HEK293 (cell line): Measurements from ENCODE around the gene SCYL1.

Experiments used
- CTCF ChIA-PET: fragments of 350-600 bp; formaldehyde crosslinking; extraction: SDS; loops from one replicate; lab custom pipeline; 2021; ENCODE audit warnings: antibody characterized with exemption; lab: Yijun Ruan, JAX
- POLR2A ChIA-PET: fragments of 300-600 bp; formaldehyde crosslinking; extraction: SDS; loops from one replicate; lab custom pipeline; 2020; ENCODE audit warnings: antibody characterized with exemption, inconsistent platforms; lab: Yijun Ruan, JAX
- H3K27ac ChIP-seq: fragments of 200-500 bp; sonication (Bioruptor generic); 2 replicates; pipeline ENCODE4 v1.5.1; 2014; ENCODE audit warnings: low read depth, low read length, control low read depth, inconsistent platforms; ENCODE audit errors: extremely low read depth
- H3K36me3 ChIP-seq, 2 experiments: fragments of 200-500 bp in 1 of 2; sonication (Bioruptor generic) in 1 of 2; 1 replicate in 1 of 2; 2 replicates in 1 of 2; pipeline ENCODE4 v1.5.1; 2014 to 2017; ENCODE audit warnings: inconsistent platforms in 2 of 2, low read length in 2 of 2; ENCODE audit not compliant: control insufficient read depth in 2 of 2, insufficient read depth in 1 of 2
- H3K4me1 ChIP-seq: fragments of 200-500 bp; sonication (Bioruptor generic); 2 replicates; pipeline ENCODE4 v1.5.1; 2014; ENCODE audit warnings: mild to moderate bottlenecking, low read length, inconsistent platforms; ENCODE audit not compliant: control insufficient read depth, insufficient read depth
- H3K4me3 ChIP-seq: 2 replicates; pipeline ENCODE4 v1.5.1; 2011; ENCODE audit warnings: low read depth, mild to moderate bottlenecking, control low read depth, low read length, moderate library complexity
- H3K9me3 ChIP-seq: fragments of 200-500 bp; sonication (Bioruptor generic); 2 replicates; pipeline ENCODE4 v1.5.1; 2014; ENCODE audit warnings: low read depth, low read length, inconsistent platforms; ENCODE audit not compliant: control insufficient read depth, insufficient read depth
- EGR2 ChIP-seq: fragments of 450-650 bp; formaldehyde crosslinking; IDR thresholded peaks from 2 replicates; pipeline ENCODE4 v1.5.1; 2016; ENCODE audit warnings: low read depth, missing biosample characterization, missing genetic modification characterization
- SETDB1 ChIP-seq: IDR thresholded peaks from one replicate; pipeline ENCODE4 v1.6.1; 2017; ENCODE audit warnings: mild to moderate bottlenecking, low read length, moderate library complexity, mixed read lengths; ENCODE audit not compliant: insufficient read length
- SP2 ChIP-seq: fragments of 450-650 bp; formaldehyde crosslinking; IDR thresholded peaks from 2 replicates; pipeline ENCODE4 v1.5.1; 2016; ENCODE audit warnings: missing biosample characterization, missing genetic modification characterization
- SP7 ChIP-seq: fragments of 450-650 bp; formaldehyde crosslinking; IDR thresholded peaks from 2 replicates; pipeline ENCODE4 v1.5.1; 2016; ENCODE audit warnings: missing biosample characterization, missing genetic modification characterization
- WT1 ChIP-seq: fragments of 450-650 bp; formaldehyde crosslinking; IDR thresholded peaks from 2 replicates; pipeline ENCODE4 v1.5.1; 2016; ENCODE audit warnings: missing biosample characterization, missing genetic modification characterization
- YY2 ChIP-seq: fragments of 450-650 bp; formaldehyde crosslinking; IDR thresholded peaks from 2 replicates; pipeline ENCODE4 v1.5.1; 2016; ENCODE audit warnings: missing biosample characterization, missing genetic modification characterization
- ZFP37 ChIP-seq: fragments of 450-650 bp; formaldehyde crosslinking; IDR thresholded peaks from 2 replicates; pipeline ENCODE4 v1.5.1; 2016; ENCODE audit warnings: missing biosample characterization, missing genetic modification characterization
- ZNF157 ChIP-seq: fragments of 450-650 bp; formaldehyde crosslinking; IDR thresholded peaks from 2 replicates; pipeline ENCODE4 v1.5.1; 2016; ENCODE audit warnings: missing biosample characterization, missing genetic modification characterization
- ZNF23 ChIP-seq: fragments of 450-650 bp; formaldehyde crosslinking; IDR thresholded peaks from 2 replicates; pipeline ENCODE4 v1.5.1; 2016; ENCODE audit warnings: missing biosample characterization, missing genetic modification characterization, borderline replicate concordance
- ZNF510 ChIP-seq: fragments of 450-650 bp; formaldehyde crosslinking; IDR thresholded peaks from 2 replicates; pipeline ENCODE4 v1.5.1; 2018; ENCODE audit warnings: mild to moderate bottlenecking, missing genetic modification characterization, missing biosample characterization; ENCODE audit not compliant: insufficient replicate concordance
- ZNF561 ChIP-seq: fragments of 450-650 bp; IDR thresholded peaks from 2 replicates; pipeline ENCODE4 v1.5.1; 2018; ENCODE audit warnings: missing biosample characterization, missing genetic modification characterization, borderline replicate concordance
- ZNF571 ChIP-seq: fragments of 450-650 bp; formaldehyde crosslinking; IDR thresholded peaks from 2 replicates; pipeline ENCODE4 v1.5.0; 2017; ENCODE audit warnings: missing biosample characterization, missing genetic modification characterization
- ZNF621 ChIP-seq: fragments of 450-650 bp; formaldehyde crosslinking; IDR thresholded peaks from 2 replicates; pipeline ENCODE4 v1.5.1; 2017; ENCODE audit warnings: missing biosample characterization, missing genetic modification characterization
- TF ChIP-seq, protein P1 (sequence below): fragments of 450-650 bp; formaldehyde crosslinking; IDR thresholded peaks from 2 replicates; pipeline ENCODE4 v1.5.1; 2017; ENCODE audit warnings: missing biosample characterization, mild to moderate bottlenecking, missing genetic modification characterization, moderate library complexity
- TF ChIP-seq, protein P2 (sequence below): fragments of 450-650 bp; formaldehyde crosslinking; IDR thresholded peaks from 2 replicates; pipeline ENCODE4 v1.5.1; 2016; ENCODE audit warnings: missing biosample characterization, missing genetic modification characterization, borderline replicate concordance
- TF ChIP-seq, protein P3 (sequence below): fragments of 450-650 bp; formaldehyde crosslinking; IDR thresholded peaks from 2 replicates; pipeline ENCODE4 v1.5.1; 2016; ENCODE audit warnings: missing biosample characterization, missing genetic modification characterization, borderline replicate concordance
- TF ChIP-seq, protein P4 (sequence below): fragments of 450-650 bp; formaldehyde crosslinking; conservative IDR thresholded peaks from 2 replicates; pipeline ENCODE4 v1.5.1; 2016; ENCODE audit warnings: low read depth, missing biosample characterization, missing genetic modification characterization
- TF ChIP-seq, protein P5 (sequence below): IDR thresholded peaks from 2 replicates; pipeline ENCODE4 v1.6.1; 2011; ENCODE audit warnings: mild to moderate bottlenecking, low read depth, low read length, borderline replicate concordance
- TF ChIP-seq, protein P6 (sequence below): fragments of 450-650 bp; formaldehyde crosslinking; IDR thresholded peaks from 2 replicates; pipeline ENCODE4 v1.5.1; 2016; ENCODE audit warnings: missing biosample characterization, missing genetic modification characterization

The SCYL1 gene

DNA sequence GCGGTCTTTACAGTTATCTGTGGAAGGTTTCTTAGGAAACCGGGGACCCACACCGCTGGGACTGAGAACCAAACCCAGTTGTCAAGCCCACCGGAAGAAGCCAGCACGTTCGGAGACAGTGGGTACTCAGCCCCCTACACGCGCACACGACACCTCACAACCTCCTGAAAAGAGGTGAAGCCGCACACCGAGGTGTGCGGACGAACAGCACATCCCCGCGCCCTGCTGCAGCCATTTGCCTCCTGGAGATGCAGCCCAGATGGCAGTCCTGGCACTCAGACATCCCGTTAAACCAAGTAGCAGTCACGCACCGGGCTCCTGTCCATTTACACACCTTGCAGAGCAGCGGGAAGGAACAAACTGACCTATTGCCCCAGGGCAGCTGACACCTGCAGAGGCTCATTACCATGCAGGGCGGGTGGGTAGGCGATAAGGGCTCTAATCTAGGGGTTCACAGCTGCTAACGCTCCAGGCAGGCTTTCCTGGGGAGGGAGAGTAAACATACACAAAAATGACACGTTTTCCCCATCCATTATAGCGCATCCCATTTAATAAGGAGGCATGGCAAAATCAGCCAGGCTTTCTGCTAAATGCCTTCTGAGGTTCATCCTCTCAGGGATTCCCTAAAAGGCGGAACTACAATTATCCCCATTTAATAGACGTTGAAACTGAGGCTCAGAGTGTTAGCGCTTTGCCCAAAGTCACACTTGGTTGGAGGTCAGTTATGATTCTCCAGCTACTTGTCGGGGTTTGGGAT is 50.1 kb downstream of the SCYL1 start:
- Histone ChIP-seq H3K4me1 (peaks cover 17% of the 10 kb centered on the region; the same call in 1 of the 2 replicates), H3K4me3 (peak overlapping the region; percentile 39), H3K9me3 (no peaks in the 10 kb centered on the region), H3K27ac (no peak overlapping the region; the same call in 1 of the 2 replicates), H3K36me3 (peaks cover 0 to 10% of the 10 kb centered on the region in 2 experiments; a peak in 1 of 3 replicates)
- POLR2A ChIA-PET = interaction anchor here (0.7 to 1.3 kb wide), 7 partner anchors 11 to 282 kb away, joined by 3 to 5 read pairs (median 3); partner anchors contain the start of genes PCNX3 and SIPA1
- CTCF ChIA-PET = interaction anchor here (0.5 to 3.5 kb wide), 9 partner anchors 14 to 466 kb away, joined by 3 to 28 read pairs (median 4); no protein-coding TSS in a partner anchor
- TF ChIP-seq, protein P1, sequence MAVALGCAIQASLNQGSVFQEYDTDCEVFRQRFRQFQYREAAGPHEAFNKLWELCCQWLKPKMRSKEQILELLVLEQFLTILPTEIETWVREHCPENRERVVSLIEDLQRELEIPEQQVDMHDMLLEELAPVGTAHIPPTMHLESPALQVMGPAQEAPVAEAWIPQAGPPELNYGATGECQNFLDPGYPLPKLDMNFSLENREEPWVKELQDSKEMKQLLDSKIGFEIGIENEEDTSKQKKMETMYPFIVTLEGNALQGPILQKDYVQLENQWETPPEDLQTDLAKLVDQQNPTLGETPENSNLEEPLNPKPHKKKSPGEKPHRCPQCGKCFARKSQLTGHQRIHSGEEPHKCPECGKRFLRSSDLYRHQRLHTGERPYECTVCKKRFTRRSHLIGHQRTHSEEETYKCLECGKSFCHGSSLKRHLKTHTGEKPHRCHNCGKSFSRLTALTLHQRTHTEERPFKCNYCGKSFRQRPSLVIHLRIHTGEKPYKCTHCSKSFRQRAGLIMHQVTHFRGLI (tag by site-specific recombination) = no peak
- TF ChIP-seq YY2 = no peak
- TF ChIP-seq, protein P2, sequence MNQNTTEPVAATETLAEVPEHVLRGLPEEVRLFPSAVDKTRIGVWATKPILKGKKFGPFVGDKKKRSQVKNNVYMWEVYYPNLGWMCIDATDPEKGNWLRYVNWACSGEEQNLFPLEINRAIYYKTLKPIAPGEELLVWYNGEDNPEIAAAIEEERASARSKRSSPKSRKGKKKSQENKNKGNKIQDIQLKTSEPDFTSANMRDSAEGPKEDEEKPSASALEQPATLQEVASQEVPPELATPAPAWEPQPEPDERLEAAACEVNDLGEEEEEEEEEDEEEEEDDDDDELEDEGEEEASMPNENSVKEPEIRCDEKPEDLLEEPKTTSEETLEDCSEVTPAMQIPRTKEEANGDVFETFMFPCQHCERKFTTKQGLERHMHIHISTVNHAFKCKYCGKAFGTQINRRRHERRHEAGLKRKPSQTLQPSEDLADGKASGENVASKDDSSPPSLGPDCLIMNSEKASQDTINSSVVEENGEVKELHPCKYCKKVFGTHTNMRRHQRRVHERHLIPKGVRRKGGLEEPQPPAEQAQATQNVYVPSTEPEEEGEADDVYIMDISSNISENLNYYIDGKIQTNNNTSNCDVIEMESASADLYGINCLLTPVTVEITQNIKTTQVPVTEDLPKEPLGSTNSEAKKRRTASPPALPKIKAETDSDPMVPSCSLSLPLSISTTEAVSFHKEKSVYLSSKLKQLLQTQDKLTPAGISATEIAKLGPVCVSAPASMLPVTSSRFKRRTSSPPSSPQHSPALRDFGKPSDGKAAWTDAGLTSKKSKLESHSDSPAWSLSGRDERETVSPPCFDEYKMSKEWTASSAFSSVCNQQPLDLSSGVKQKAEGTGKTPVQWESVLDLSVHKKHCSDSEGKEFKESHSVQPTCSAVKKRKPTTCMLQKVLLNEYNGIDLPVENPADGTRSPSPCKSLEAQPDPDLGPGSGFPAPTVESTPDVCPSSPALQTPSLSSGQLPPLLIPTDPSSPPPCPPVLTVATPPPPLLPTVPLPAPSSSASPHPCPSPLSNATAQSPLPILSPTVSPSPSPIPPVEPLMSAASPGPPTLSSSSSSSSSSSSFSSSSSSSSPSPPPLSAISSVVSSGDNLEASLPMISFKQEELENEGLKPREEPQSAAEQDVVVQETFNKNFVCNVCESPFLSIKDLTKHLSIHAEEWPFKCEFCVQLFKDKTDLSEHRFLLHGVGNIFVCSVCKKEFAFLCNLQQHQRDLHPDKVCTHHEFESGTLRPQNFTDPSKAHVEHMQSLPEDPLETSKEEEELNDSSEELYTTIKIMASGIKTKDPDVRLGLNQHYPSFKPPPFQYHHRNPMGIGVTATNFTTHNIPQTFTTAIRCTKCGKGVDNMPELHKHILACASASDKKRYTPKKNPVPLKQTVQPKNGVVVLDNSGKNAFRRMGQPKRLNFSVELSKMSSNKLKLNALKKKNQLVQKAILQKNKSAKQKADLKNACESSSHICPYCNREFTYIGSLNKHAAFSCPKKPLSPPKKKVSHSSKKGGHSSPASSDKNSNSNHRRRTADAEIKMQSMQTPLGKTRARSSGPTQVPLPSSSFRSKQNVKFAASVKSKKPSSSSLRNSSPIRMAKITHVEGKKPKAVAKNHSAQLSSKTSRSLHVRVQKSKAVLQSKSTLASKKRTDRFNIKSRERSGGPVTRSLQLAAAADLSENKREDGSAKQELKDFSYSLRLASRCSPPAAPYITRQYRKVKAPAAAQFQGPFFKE (tag by site-specific recombination) = no peak
- 0 out of 2 replicates have a peak, but pooled peaks have one; percentile 28 for TF ChIP-seq WT1 (tag by site-specific recombination)
- TF ChIP-seq ZNF571 (tag by site-specific recombination) = no peak
- TF ChIP-seq SP7 (tag by site-specific recombination) = peak; percentile 19; the same call in 1 of the 2 replicates
- no peak for TF ChIP-seq ZNF510
- no peak for TF ChIP-seq SETDB1
- TF ChIP-seq, protein P3, sequence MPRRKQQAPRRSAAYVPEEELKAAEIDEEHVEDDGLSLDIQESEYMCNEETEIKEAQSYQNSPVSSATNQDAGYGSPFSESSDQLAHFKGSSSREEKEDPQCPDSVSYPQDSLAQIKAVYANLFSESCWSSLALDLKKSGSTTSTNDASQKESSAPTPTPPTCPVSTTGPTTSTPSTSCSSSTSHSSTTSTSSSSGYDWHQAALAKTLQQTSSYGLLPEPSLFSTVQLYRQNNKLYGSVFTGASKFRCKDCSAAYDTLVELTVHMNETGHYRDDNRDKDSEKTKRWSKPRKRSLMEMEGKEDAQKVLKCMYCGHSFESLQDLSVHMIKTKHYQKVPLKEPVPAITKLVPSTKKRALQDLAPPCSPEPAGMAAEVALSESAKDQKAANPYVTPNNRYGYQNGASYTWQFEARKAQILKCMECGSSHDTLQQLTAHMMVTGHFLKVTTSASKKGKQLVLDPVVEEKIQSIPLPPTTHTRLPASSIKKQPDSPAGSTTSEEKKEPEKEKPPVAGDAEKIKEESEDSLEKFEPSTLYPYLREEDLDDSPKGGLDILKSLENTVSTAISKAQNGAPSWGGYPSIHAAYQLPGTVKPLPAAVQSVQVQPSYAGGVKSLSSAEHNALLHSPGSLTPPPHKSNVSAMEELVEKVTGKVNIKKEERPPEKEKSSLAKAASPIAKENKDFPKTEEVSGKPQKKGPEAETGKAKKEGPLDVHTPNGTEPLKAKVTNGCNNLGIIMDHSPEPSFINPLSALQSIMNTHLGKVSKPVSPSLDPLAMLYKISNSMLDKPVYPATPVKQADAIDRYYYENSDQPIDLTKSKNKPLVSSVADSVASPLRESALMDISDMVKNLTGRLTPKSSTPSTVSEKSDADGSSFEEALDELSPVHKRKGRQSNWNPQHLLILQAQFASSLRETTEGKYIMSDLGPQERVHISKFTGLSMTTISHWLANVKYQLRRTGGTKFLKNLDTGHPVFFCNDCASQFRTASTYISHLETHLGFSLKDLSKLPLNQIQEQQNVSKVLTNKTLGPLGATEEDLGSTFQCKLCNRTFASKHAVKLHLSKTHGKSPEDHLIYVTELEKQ (tag by site-specific recombination) = no peak
- TF ChIP-seq ZNF23 (tag by site-specific recombination) = no peak
- no peak for TF ChIP-seq ZNF621
- no peak for TF ChIP-seq ZNF561
- TF ChIP-seq, protein P4, sequence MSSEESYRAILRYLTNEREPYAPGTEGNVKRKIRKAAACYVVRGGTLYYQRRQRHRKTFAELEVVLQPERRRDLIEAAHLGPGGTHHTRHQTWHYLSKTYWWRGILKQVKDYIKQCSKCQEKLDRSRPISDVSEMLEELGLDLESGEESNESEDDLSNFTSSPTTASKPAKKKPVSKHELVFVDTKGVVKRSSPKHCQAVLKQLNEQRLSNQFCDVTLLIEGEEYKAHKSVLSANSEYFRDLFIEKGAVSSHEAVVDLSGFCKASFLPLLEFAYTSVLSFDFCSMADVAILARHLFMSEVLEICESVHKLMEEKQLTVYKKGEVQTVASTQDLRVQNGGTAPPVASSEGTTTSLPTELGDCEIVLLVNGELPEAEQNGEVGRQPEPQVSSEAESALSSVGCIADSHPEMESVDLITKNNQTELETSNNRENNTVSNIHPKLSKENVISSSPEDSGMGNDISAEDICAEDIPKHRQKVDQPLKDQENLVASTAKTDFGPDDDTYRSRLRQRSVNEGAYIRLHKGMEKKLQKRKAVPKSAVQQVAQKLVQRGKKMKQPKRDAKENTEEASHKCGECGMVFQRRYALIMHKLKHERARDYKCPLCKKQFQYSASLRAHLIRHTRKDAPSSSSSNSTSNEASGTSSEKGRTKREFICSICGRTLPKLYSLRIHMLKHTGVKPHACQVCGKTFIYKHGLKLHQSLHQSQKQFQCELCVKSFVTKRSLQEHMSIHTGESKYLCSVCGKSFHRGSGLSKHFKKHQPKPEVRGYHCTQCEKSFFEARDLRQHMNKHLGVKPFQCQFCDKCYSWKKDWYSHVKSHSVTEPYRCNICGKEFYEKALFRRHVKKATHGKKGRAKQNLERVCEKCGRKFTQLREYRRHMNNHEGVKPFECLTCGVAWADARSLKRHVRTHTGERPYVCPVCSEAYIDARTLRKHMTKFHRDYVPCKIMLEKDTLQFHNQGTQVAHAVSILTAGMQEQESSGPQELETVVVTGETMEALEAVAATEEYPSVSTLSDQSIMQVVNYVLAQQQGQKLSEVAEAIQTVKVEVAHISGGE = no peak
- TF ChIP-seq ZNF157 (tag by site-specific recombination) = no peak
- TF ChIP-seq, protein P5, sequence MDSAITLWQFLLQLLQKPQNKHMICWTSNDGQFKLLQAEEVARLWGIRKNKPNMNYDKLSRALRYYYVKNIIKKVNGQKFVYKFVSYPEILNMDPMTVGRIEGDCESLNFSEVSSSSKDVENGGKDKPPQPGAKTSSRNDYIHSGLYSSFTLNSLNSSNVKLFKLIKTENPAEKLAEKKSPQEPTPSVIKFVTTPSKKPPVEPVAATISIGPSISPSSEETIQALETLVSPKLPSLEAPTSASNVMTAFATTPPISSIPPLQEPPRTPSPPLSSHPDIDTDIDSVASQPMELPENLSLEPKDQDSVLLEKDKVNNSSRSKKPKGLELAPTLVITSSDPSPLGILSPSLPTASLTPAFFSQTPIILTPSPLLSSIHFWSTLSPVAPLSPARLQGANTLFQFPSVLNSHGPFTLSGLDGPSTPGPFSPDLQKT = no peak
- TF ChIP-seq ZFP37 = no peak
- no peak for TF ChIP-seq EGR2 (tag by site-specific recombination)
- TF ChIP-seq SP2 = no peak
- TF ChIP-seq, protein P6, sequence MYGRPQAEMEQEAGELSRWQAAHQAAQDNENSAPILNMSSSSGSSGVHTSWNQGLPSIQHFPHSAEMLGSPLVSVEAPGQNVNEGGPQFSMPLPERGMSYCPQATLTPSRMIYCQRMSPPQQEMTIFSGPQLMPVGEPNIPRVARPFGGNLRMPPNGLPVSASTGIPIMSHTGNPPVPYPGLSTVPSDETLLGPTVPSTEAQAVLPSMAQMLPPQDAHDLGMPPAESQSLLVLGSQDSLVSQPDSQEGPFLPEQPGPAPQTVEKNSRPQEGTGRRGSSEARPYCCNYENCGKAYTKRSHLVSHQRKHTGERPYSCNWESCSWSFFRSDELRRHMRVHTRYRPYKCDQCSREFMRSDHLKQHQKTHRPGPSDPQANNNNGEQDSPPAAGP = no peak
